Measurements from ENCODE around the gene PKN2. TPM values are rescaled to one million over a fixed set of nuclear protein-coding genes. Genes with fewer than 3 reads are reported as not detected.

Gene PKN2
- total RNA-seq, 2 donors from 2014 or later, result 64.6 to 71.1 TPM

GRCh38 chr1:88685259-88685620 lies 1.2 kb downstream of the PKN2 start:
- Mint-ChIP-seq H3K27me3 (ENCODE audit: insufficient read depth) (no peaks in the 10 kb centered on the region), H3K4me1 (peaks cover 17% of the 10 kb centered on the region), H3K36me3 (ENCODE audit: low read depth) (peaks cover 14% of the 10 kb centered on the region), H3K9me3 (no peaks in the 10 kb centered on the region), H3K27ac (peak overlapping the region; percentile 79), H3K4me3 (peak overlapping the region; percentile 91)
- peak overlapping the region; percentile 85 for H3K9ac ChIP-seq (ENCODE audit: extremely low read depth, low read length, poor library complexity, severe bottlenecking)
- WGBS, 2 experiments (ENCODE audit: insufficient coverage in 1 of 2, insufficient read length in 1 of 2), result 0% methylated on average over 2 to 7 of the region's 7 CpGs
- H3K4me1 ChIP-seq (ENCODE audit: control insufficient read depth, insufficient read depth, low read length), result peaks cover 2% of the 10 kb centered on the region
- H3K36me3 ChIP-seq (ENCODE audit: control insufficient read depth, insufficient read depth, low read length), result no peaks in the 10 kb centered on the region
- H3K27ac ChIP-seq (ENCODE audit: low read depth, low read length), result peak overlapping the region; percentile 96
- DNase-seq, result no peak
- TF ChIP-seq, protein P1, sequence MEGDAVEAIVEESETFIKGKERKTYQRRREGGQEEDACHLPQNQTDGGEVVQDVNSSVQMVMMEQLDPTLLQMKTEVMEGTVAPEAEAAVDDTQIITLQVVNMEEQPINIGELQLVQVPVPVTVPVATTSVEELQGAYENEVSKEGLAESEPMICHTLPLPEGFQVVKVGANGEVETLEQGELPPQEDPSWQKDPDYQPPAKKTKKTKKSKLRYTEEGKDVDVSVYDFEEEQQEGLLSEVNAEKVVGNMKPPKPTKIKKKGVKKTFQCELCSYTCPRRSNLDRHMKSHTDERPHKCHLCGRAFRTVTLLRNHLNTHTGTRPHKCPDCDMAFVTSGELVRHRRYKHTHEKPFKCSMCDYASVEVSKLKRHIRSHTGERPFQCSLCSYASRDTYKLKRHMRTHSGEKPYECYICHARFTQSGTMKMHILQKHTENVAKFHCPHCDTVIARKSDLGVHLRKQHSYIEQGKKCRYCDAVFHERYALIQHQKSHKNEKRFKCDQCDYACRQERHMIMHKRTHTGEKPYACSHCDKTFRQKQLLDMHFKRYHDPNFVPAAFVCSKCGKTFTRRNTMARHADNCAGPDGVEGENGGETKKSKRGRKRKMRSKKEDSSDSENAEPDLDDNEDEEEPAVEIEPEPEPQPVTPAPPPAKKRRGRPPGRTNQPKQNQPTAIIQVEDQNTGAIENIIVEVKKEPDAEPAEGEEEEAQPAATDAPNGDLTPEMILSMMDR (conservative IDR thresholded peaks at IDR 0.05), result no peak
- no peaks in the 10 kb centered on the region for H3K9me3 ChIP-seq (ENCODE audit: control insufficient read depth, low read length)
- H3K27me3 ChIP-seq (ENCODE audit: control insufficient read depth, insufficient read depth, low read length, poor library complexity, severe bottlenecking), result no peaks in the 10 kb centered on the region
- peak overlapping the region; percentile 100 for H3K4me3 ChIP-seq (ENCODE audit: low read length)

DNA sequence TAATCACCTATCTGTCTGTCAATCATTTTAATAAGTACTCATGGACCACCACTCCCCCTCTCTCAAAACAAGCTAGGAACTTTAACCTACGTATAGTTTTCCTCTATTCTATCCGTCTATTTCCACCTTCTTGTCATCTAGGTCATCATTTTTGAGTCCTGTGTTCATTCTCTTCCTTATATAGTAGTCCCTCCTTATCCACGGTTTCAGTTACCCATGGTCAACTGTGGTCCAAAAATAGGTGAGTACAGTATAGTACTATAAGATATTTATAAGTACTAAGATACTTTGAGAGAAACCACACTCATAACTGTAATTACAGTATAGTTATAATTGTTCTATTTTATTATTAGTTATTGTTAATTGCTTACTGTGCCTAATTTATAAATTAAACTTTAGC lies 7.5 kb downstream of the PKN2 start:
- Histone ChIP-seq H3K27ac (ENCODE audit: low read depth, low read length) (no peak overlapping the region), H3K36me3 (ENCODE audit: control insufficient read depth, insufficient read depth, low read length) (peaks cover 24% of the 10 kb centered on the region), H3K9ac (ENCODE audit: extremely low read depth, low read length, poor library complexity, severe bottlenecking) (no peak overlapping the region), H3K9me3 (ENCODE audit: control insufficient read depth, low read length) (no peaks in the 10 kb centered on the region), H3K4me1 (ENCODE audit: control insufficient read depth, insufficient read depth, low read length) (no peaks in the 10 kb centered on the region), H3K4me3 (ENCODE audit: low read length) (no peak overlapping the region), H3K27me3 (ENCODE audit: control insufficient read depth, insufficient read depth, low read length, poor library complexity, severe bottlenecking) (no peaks in the 10 kb centered on the region)
- H3K27me3 Mint-ChIP-seq (ENCODE audit: insufficient read depth), result no peaks in the 10 kb centered on the region
- TF ChIP-seq, protein P1 (conservative IDR thresholded peaks at IDR 0.05), result no peak
- no peak overlapping the region for H3K4me3 Mint-ChIP-seq
- peaks cover 20% of the 10 kb centered on the region for H3K4me1 Mint-ChIP-seq
- WGBS, 2 experiments (ENCODE audit: insufficient coverage in 1 of 2, insufficient read length in 1 of 2), result 90 to 97% methylated on average over 2 to 3 of the region's 3 CpGs
- no peak overlapping the region for H3K27ac Mint-ChIP-seq
- H3K9me3 Mint-ChIP-seq, result no peaks in the 10 kb centered on the region
- H3K36me3 Mint-ChIP-seq (ENCODE audit: low read depth), result peaks cover 41% of the 10 kb centered on the region
- DNase-seq, result no peak

DNA sequence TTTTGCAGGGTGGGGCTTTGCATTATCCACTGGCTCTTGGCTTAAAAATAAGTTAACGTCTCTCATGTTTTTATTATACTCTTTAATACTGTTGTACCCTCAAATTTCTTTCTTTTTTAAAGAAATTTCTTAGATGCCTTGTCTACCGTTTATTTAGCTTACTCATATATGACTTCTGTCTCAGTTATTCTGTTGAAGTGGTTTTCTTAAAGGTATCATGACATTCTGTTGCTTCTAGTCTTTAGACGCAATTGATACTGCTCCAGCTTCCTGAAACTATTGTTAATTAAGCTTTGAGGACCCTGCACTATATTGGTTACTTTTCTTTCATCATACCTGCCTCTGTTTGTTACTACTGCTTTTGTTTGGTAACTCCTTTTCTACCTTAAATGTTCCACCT lies 11.7 kb downstream of the PKN2 start:
- Histone ChIP-seq H3K9ac (ENCODE audit: extremely low read depth, low read length, poor library complexity, severe bottlenecking) (no peak overlapping the region), H3K36me3 (ENCODE audit: control insufficient read depth, insufficient read depth, low read length) (peaks cover 29% of the 10 kb centered on the region), H3K4me3 (ENCODE audit: low read length) (no peak overlapping the region), H3K4me1 (ENCODE audit: control insufficient read depth, insufficient read depth, low read length) (no peaks in the 10 kb centered on the region), H3K27ac (ENCODE audit: low read depth, low read length) (no peak overlapping the region), H3K27me3 (ENCODE audit: control insufficient read depth, insufficient read depth, low read length, poor library complexity, severe bottlenecking) (no peaks in the 10 kb centered on the region), H3K9me3 (ENCODE audit: control insufficient read depth, low read length) (no peaks in the 10 kb centered on the region)
- H3K4me1 Mint-ChIP-seq, result peaks cover 28% of the 10 kb centered on the region
- WGBS, 2 experiments (ENCODE audit: insufficient coverage in 1 of 2, insufficient read length in 1 of 2), result 91 to 100% methylated on average over 1 to 3 of the region's 3 CpGs
- H3K9me3 Mint-ChIP-seq, result no peaks in the 10 kb centered on the region
- peaks cover 41% of the 10 kb centered on the region for H3K36me3 Mint-ChIP-seq (ENCODE audit: low read depth)
- H3K27ac Mint-ChIP-seq, result no peak overlapping the region
- DNase-seq, result no peak
- TF ChIP-seq, protein P1 (conservative IDR thresholded peaks at IDR 0.05), result no peak
- no peaks in the 10 kb centered on the region for H3K27me3 Mint-ChIP-seq (ENCODE audit: insufficient read depth)
- no peak overlapping the region for H3K4me3 Mint-ChIP-seq
